Measurements from ENCODE around the gene RPS6KC1.

DNA sequence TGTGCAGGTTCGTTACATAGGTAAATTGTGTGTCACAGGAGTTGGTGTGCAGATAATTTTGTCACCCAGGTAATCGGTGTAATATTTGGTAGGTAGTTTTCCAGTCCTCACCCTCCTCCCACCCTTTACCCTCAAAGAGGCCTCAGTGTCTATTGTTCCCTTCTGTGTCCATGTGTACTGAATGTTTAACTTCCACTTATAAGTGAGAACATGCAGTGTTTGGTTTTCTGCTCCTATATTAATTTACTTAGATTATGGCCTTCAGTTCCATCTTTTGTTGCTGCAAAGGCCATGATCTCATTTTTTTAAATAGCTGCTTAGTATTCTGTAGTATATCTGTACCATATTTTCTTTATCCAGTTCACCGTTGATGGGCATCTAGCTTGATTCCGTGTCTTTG, 87.3 kb downstream of the RPS6KC1 start:
- TF ChIP-seq CTCF (conservative IDR thresholded peaks at IDR 0.05; ENCODE audit: low read length) (no peak), EZH2phosphoT487 (IDR thresholded peaks at IDR 0.05; ENCODE audit: borderline replicate concordance, low read depth, low read length) (no peak)
